ENCODE measurements around the gene TRMT44.

TRMT44 gene

GRCh38 chr4:8438743-8439142 is 1.8 kb upstream of the TRMT44 start:
- Histone ChIP-seq H2AFZ (ENCODE audit: low read length, unreplicated experiment) (no peak overlapping the region), H3K4me1 (ENCODE audit: control insufficient read depth, insufficient read depth, low read length, unreplicated experiment) (peaks cover 52% of the 10 kb centered on the region), H3K27ac (ENCODE audit: low read depth, low read length) (no peak overlapping the region), H3K79me2 (ENCODE audit: control insufficient read depth, insufficient read depth, low read length, unreplicated experiment) (peaks cover 70% of the 10 kb centered on the region), H3K36me3 (ENCODE audit: insufficient read depth, low read length) (no peaks in the 10 kb centered on the region), H3K4me3 (ENCODE audit: low read depth, low read length) (peak overlapping the region; percentile 83), H3K27me3 (ENCODE audit: insufficient read depth, low read length) (no peaks in the 10 kb centered on the region)

GRCh38 chr4:8439168-8439567 is 1.4 kb upstream of the TRMT44 start:
- H3K27ac ChIP-seq (ENCODE audit: low read depth, low read length): peak overlapping the region; percentile 94
- no peaks in the 10 kb centered on the region for H3K36me3 ChIP-seq (ENCODE audit: insufficient read depth, low read length)
- peak overlapping the region; percentile 83 for H3K4me3 ChIP-seq (ENCODE audit: low read depth, low read length)
- H3K27me3 ChIP-seq (ENCODE audit: insufficient read depth, low read length): no peaks in the 10 kb centered on the region
- no peak overlapping the region for H2AFZ ChIP-seq (ENCODE audit: low read length, unreplicated experiment)
- H3K79me2 ChIP-seq (ENCODE audit: control insufficient read depth, insufficient read depth, low read length, unreplicated experiment): peaks cover 73% of the 10 kb centered on the region
- peaks cover 52% of the 10 kb centered on the region for H3K4me1 ChIP-seq (ENCODE audit: control insufficient read depth, insufficient read depth, low read length, unreplicated experiment)

GRCh38 chr4:8439914-8440491 is 574 bp upstream of the TRMT44 start:
- Histone ChIP-seq H3K79me2 (ENCODE audit: control insufficient read depth, insufficient read depth, low read length, unreplicated experiment) (peaks cover 73% of the 10 kb centered on the region), H2AFZ (ENCODE audit: low read length, unreplicated experiment) (peak overlapping the region; percentile 61), H3K27ac (ENCODE audit: low read depth, low read length) (peak overlapping the region; percentile 94), H3K27me3 (ENCODE audit: insufficient read depth, low read length) (no peaks in the 10 kb centered on the region), H3K4me1 (ENCODE audit: control insufficient read depth, insufficient read depth, low read length, unreplicated experiment) (peaks cover 46% of the 10 kb centered on the region), H3K4me3 (ENCODE audit: low read depth, low read length) (peak overlapping the region; percentile 83), H3K36me3 (ENCODE audit: insufficient read depth, low read length) (no peaks in the 10 kb centered on the region)

DNA sequence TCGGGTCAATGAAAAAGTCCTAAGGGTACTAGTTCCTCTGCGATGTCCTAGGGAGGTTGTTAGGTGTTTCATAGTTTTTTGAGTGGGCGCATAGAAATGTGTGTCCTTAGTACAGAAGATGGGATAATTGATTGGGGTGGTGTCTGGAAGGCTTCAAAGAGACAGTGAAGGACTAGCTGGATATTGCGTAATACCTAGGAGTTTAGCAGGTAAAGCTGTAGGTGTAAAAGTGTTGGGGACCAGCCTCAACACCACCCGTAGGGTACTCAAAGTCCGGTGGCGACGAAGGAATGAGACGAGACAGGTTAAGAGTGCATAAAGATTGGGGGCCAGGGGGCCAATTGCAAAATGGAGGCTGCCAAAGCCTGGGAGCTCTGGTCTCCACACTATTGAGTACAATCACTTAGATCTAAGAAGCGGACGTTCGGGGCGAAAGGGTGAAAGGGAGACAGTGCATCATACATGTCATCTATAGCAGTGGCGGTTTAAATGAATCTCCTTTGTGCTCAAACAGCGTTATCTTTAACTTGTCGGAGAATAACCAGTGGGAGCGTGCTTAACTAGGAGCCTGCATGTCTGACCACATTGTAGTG is 1.0 kb downstream of the TRMT44 start:
- Histone ChIP-seq H3K79me2 (ENCODE audit: control insufficient read depth, insufficient read depth, low read length, unreplicated experiment) (peaks cover 67% of the 10 kb centered on the region), H3K27me3 (ENCODE audit: insufficient read depth, low read length) (no peaks in the 10 kb centered on the region), H3K36me3 (ENCODE audit: insufficient read depth, low read length) (no peaks in the 10 kb centered on the region), H3K4me1 (ENCODE audit: control insufficient read depth, insufficient read depth, low read length, unreplicated experiment) (peaks cover 41% of the 10 kb centered on the region), H3K4me3 (ENCODE audit: low read depth, low read length) (peak overlapping the region; percentile 83), H3K27ac (ENCODE audit: low read depth, low read length) (no peak overlapping the region), H2AFZ (ENCODE audit: low read length, unreplicated experiment) (no peak overlapping the region)

GRCh38 chr4:8442596-8443358 is 2.2 kb downstream of the TRMT44 start:
- Histone ChIP-seq H3K79me2 (ENCODE audit: control insufficient read depth, insufficient read depth, low read length, unreplicated experiment) (peaks cover 60% of the 10 kb centered on the region), H3K36me3 (ENCODE audit: insufficient read depth, low read length) (no peaks in the 10 kb centered on the region), H3K27ac (ENCODE audit: low read depth, low read length) (no peak overlapping the region), H2AFZ (ENCODE audit: low read length, unreplicated experiment) (no peak overlapping the region), H3K4me1 (ENCODE audit: control insufficient read depth, insufficient read depth, low read length, unreplicated experiment) (peaks cover 36% of the 10 kb centered on the region), H3K27me3 (ENCODE audit: insufficient read depth, low read length) (no peaks in the 10 kb centered on the region), H3K4me3 (ENCODE audit: low read depth, low read length) (peak overlapping the region; percentile 83)

- Histone ChIP-seq H3K36me3 (ENCODE audit: insufficient read depth, low read length) (no peaks in the 10 kb centered on the region), H3K4me3 (ENCODE audit: low read depth, low read length) (no peak overlapping the region), H3K79me2 (ENCODE audit: control insufficient read depth, insufficient read depth, low read length, unreplicated experiment) (peaks cover 50% of the 10 kb centered on the region), H3K27me3 (ENCODE audit: insufficient read depth, low read length) (no peaks in the 10 kb centered on the region), H2AFZ (ENCODE audit: low read length, unreplicated experiment) (no peak overlapping the region), H3K4me1 (ENCODE audit: control insufficient read depth, insufficient read depth, low read length, unreplicated experiment) (peaks cover 27% of the 10 kb centered on the region), H3K27ac (ENCODE audit: low read depth, low read length) (no peak overlapping the region)
These were observed 3.2 kb downstream of the TRMT44 start for GRCh38 chr4:8443801-8444200.

- H3K79me2 ChIP-seq (ENCODE audit: control insufficient read depth, insufficient read depth, low read length, unreplicated experiment): peaks cover 36% of the 10 kb centered on the region
- H3K27me3 ChIP-seq (ENCODE audit: insufficient read depth, low read length): no peaks in the 10 kb centered on the region
- no peak overlapping the region for H2AFZ ChIP-seq (ENCODE audit: low read length, unreplicated experiment)
- H3K4me1 ChIP-seq (ENCODE audit: control insufficient read depth, insufficient read depth, low read length, unreplicated experiment): peaks cover 18% of the 10 kb centered on the region
- no peak overlapping the region for H3K4me3 ChIP-seq (ENCODE audit: low read depth, low read length)
- H3K27ac ChIP-seq (ENCODE audit: low read depth, low read length): no peak overlapping the region
- no peaks in the 10 kb centered on the region for H3K36me3 ChIP-seq (ENCODE audit: insufficient read depth, low read length)
These were observed 5.5 kb downstream of the TRMT44 start for GRCh38 chr4:8446122-8446521.

GRCh38 chr4:8451440-8452182 is 11.0 kb downstream of the TRMT44 start:
- Histone ChIP-seq H3K79me2 (ENCODE audit: control insufficient read depth, insufficient read depth, low read length, unreplicated experiment) (no peaks in the 10 kb centered on the region), H3K27me3 (ENCODE audit: insufficient read depth, low read length) (no peaks in the 10 kb centered on the region), H3K27ac (ENCODE audit: low read depth, low read length) (no peak overlapping the region), H2AFZ (ENCODE audit: low read length, unreplicated experiment) (no peak overlapping the region), H3K36me3 (ENCODE audit: insufficient read depth, low read length) (peaks cover 21% of the 10 kb centered on the region; the same call in 1 of the 2 replicates), H3K4me3 (ENCODE audit: low read depth, low read length) (no peak overlapping the region), H3K4me1 (ENCODE audit: control insufficient read depth, insufficient read depth, low read length, unreplicated experiment) (no peaks in the 10 kb centered on the region)

DNA sequence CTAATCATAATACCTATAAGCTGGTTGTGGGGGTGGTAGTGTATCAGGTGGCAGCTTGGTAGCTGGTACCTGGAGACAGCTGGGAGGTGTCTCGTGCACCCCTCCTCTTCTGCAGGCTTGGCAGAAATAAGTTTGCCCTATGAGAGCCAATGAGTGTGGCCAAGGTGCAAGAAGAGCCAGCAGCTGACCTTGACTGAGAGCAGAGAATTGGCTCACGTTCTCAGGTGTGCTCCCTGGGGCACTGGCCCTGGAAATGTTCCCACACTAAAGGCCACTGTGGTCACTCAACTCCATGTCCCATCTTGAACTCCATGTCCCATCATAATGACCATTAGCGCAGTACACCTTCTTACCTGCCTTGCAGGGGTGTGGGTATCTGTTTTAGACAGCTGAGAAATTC is 13.4 kb downstream of the TRMT44 start:
- H3K36me3 ChIP-seq (ENCODE audit: insufficient read depth, low read length): peaks cover 26% of the 10 kb centered on the region; the same call in 1 of the 2 replicates
- no peaks in the 10 kb centered on the region for H3K79me2 ChIP-seq (ENCODE audit: control insufficient read depth, insufficient read depth, low read length, unreplicated experiment)
- no peak overlapping the region for H3K4me3 ChIP-seq (ENCODE audit: low read depth, low read length)
- no peak overlapping the region for H2AFZ ChIP-seq (ENCODE audit: low read length, unreplicated experiment)
- no peaks in the 10 kb centered on the region for H3K4me1 ChIP-seq (ENCODE audit: control insufficient read depth, insufficient read depth, low read length, unreplicated experiment)
- no peak overlapping the region for H3K27ac ChIP-seq (ENCODE audit: low read depth, low read length)
- H3K27me3 ChIP-seq (ENCODE audit: insufficient read depth, low read length): no peaks in the 10 kb centered on the region

- Histone ChIP-seq H3K79me2 (ENCODE audit: control insufficient read depth, insufficient read depth, low read length, unreplicated experiment) (no peaks in the 10 kb centered on the region), H3K36me3 (ENCODE audit: insufficient read depth, low read length) (peaks cover 19% of the 10 kb centered on the region; the same call in 1 of the 2 replicates), H3K27me3 (ENCODE audit: insufficient read depth, low read length) (no peaks in the 10 kb centered on the region), H3K4me1 (ENCODE audit: control insufficient read depth, insufficient read depth, low read length, unreplicated experiment) (no peaks in the 10 kb centered on the region), H2AFZ (ENCODE audit: low read length, unreplicated experiment) (no peak overlapping the region), H3K4me3 (ENCODE audit: low read depth, low read length) (no peak overlapping the region), H3K27ac (ENCODE audit: low read depth, low read length) (no peak overlapping the region)
These were observed 17.2 kb downstream of the TRMT44 start for GRCh38 chr4:8457646-8458252.

Data from ACC112 (cell line).